CD14-positive monocyte (primary cell): ENCODE measurements around the gene IFTAP. TPM values are rescaled to one million over a fixed set of nuclear protein-coding genes. Genes with fewer than 3 reads are reported as not detected.

ENCODE experiments used
- DNase-seq, 3 donors: peaks; one replicate each; pipeline ENCODE4 v3.0.0-alpha.2; 2011 to 2022
- H2AFZ ChIP-seq: 2 replicates; pipeline ENCODE4 v1.6.0; 2012; ENCODE audit warnings: mild to moderate bottlenecking, low read depth, low read length, inconsistent platforms; ENCODE audit not compliant: insufficient read depth, poor library complexity, severe bottlenecking
- H3K27ac ChIP-seq, 2 donors: 1 replicate in 1 of 2; 2 replicates in 1 of 2; pipeline ENCODE4 v1.5.1; 2012 to 2013; ENCODE audit warnings: low read length in 2 of 2, control low read depth in 1 of 2, inconsistent platforms in 1 of 2, low read depth in 1 of 2, mild to moderate bottlenecking in 1 of 2
- H3K27me3 ChIP-seq, 2 donors: one replicate each; pipeline versions ENCODE4 v1.6.0 to v1.6.1; 2011 to 2013; ENCODE audit warnings: low read length in 2 of 2; ENCODE audit not compliant: control insufficient read depth in 2 of 2, insufficient read depth in 2 of 2
- H3K36me3 ChIP-seq, 2 donors: replicated peaks in 1 of 2; 1 replicate in 1 of 2; 2 replicates in 1 of 2; pipeline versions ENCODE4 v1.5.1 to v1.6.1; 2012 to 2013; ENCODE audit warnings: low read length in 2 of 2, control low read depth in 1 of 2, inconsistent platforms in 1 of 2, mild to moderate bottlenecking in 1 of 2; ENCODE audit not compliant: insufficient read depth in 2 of 2, control insufficient read depth in 1 of 2
- H3K4me1 ChIP-seq, 2 donors: 1 replicate in 1 of 2; 2 replicates in 1 of 2; pipeline versions ENCODE4 v1.5.1 to v1.6.1; 2012 to 2013; ENCODE audit warnings: low read length in 2 of 2, control low read depth in 1 of 2, inconsistent platforms in 1 of 2, mild to moderate bottlenecking in 1 of 2, moderate library complexity in 1 of 2; ENCODE audit not compliant: insufficient read depth in 2 of 2, control insufficient read depth in 1 of 2
- H3K4me2 ChIP-seq: replicated peaks from 2 replicates; pipeline ENCODE3; 2012; ENCODE audit warnings: low read length, moderate library complexity, mild to moderate bottlenecking; ENCODE audit not compliant: poor library complexity, severe bottlenecking; ENCODE audit errors: extremely low read depth
- H3K4me3 ChIP-seq, 3 experiments: fragments of 200-600 bp in 1 of 3; sonication (generic) in 1 of 3; replicated peaks in 1 of 3; 1 replicate in 2 of 3; 2 replicates in 1 of 3; pipeline ENCODE4 v1.5.1; 2011 to 2013; ENCODE audit warnings: low read length in 3 of 3, mild to moderate bottlenecking in 3 of 3, control low read depth in 2 of 3, low read depth in 2 of 3, inconsistent platforms in 1 of 3, moderate library complexity in 1 of 3
- H3K79me2 ChIP-seq: 2 replicates; pipeline ENCODE4 v1.6.0; 2012; ENCODE audit warnings: mild to moderate bottlenecking, control low read depth, inconsistent platforms, low read length, moderate library complexity; ENCODE audit not compliant: insufficient read depth
- H3K9ac ChIP-seq: 2 replicates; pipeline ENCODE4 v1.6.0; 2017; ENCODE audit warnings: low read length, mild to moderate bottlenecking; ENCODE audit not compliant: insufficient read depth, poor library complexity, severe bottlenecking
- H3K9me3 ChIP-seq, 2 donors: replicated peaks in 1 of 2; 1 replicate in 1 of 2; 2 replicates in 1 of 2; pipeline versions ENCODE4 v1.5.1 to v1.6.1; 2012 to 2013; ENCODE audit warnings: low read length in 2 of 2, control low read depth in 1 of 2; ENCODE audit not compliant: control insufficient read depth in 1 of 2, insufficient read depth in 1 of 2
- H4K20me1 ChIP-seq: 2 replicates; pipeline ENCODE4 v1.6.0; 2012; ENCODE audit warnings: mild to moderate bottlenecking, low read length, control low read depth, moderate library complexity; ENCODE audit not compliant: insufficient read depth
- H3K27ac Mint-ChIP-seq, 7 donors: one replicate each; pipeline ENCODE4 v1.8.0; 2020; ENCODE audit warnings: mild to moderate bottlenecking in 7 of 7, mixed read lengths in 7 of 7, moderate library complexity in 6 of 7, inconsistent platforms in 2 of 7
- H3K27me3 Mint-ChIP-seq, 3 donors: one replicate each; pipeline ENCODE4 v1.8.0; 2021 to 2022; ENCODE audit warnings: low read depth in 3 of 3, mild to moderate bottlenecking in 3 of 3, mixed read lengths in 3 of 3, moderate library complexity in 3 of 3, inconsistent platforms in 1 of 3
- H3K36me3 Mint-ChIP-seq, 2 donors: one replicate each; pipeline ENCODE4 v1.8.0; 2020; ENCODE audit warnings: mixed read lengths in 2 of 2, inconsistent platforms in 1 of 2, mild to moderate bottlenecking in 1 of 2
- H3K4me1 Mint-ChIP-seq: one replicate; pipeline ENCODE4 v1.8.0; 2020; ENCODE audit warnings: mild to moderate bottlenecking, mixed read lengths
- H3K4me3 Mint-ChIP-seq, 2 donors: one replicate each; pipeline ENCODE4 v1.8.0; 2020; ENCODE audit warnings: mild to moderate bottlenecking in 2 of 2, mixed read lengths in 2 of 2, moderate library complexity in 1 of 2
- H3K9me3 Mint-ChIP-seq, 7 donors: one replicate each; pipeline ENCODE4 v1.8.0; 2020 to 2022; ENCODE audit warnings: mixed read lengths in 7 of 7, mild to moderate bottlenecking in 6 of 7, moderate library complexity in 6 of 7, inconsistent platforms in 2 of 7
- WGBS: methylation state at CpG from one replicate; pipeline ENCODE4 v1.1.5; 2013; ENCODE audit warnings: missing lambda C conversion rate; ENCODE audit not compliant: insufficient coverage; 5-methylcytosine and 5-hydroxymethylcytosine counted together
- intact Hi-C, 2 donors: fragments of 100-400 bp; cut with micrococcal nuclease; formaldehyde crosslinking; loops; one replicate each; pipeline versions ENCODE4 v1.15.0 to v1.15.1; 2023
- polyA plus RNA-seq, 3 donors: library from polyadenylated mRNA; depleted of rRNA in 1 of 3; unstranded in 2 of 3; stranded (reverse) in 1 of 3; fragments of 300-500 nt in 2 of 3; fragments of >200 nt in 1 of 3; fragmentation: Illumina TruSeq in 2 of 3; gene quantifications; 1 replicate in 2 of 3; 2 replicates in 1 of 3; pipeline ENCODE4 v1.2.3, GENCODE V29; 2012 to 2021
- TF ChIP-seq, protein P1 (sequence below): fragments of 200-600 bp; IDR thresholded peaks from one replicate; pipeline ENCODE4 v1.8.0; 2022; ENCODE audit warnings: antibody characterized with exemption, mild to moderate bottlenecking

Gene IFTAP
- polyA plus RNA-seq, 3 donors, result 5.0 to 18.7 (median 13.9) TPM

- Mint-ChIP-seq H3K4me1 (peaks cover 7% of the 10 kb centered on the region), H3K36me3 (no peaks in the 10 kb centered on the region), H3K9me3 (no peaks in the 10 kb centered on the region), H3K27ac (no peak overlapping the region), H3K27me3 (no peaks in the 10 kb centered on the region), H3K4me3 (no peak overlapping the region)
- WGBS, result no CpG with 5 or more reads among the region's 4 CpGs
- no peaks in the 10 kb centered on the region for H3K4me1 ChIP-seq
- no peak for DNase-seq
- H3K27me3 ChIP-seq, result no peaks in the 10 kb centered on the region
- H3K9me3 ChIP-seq, result no peaks in the 10 kb centered on the region
- H3K27ac ChIP-seq, result no peak overlapping the region
- no peak overlapping the region for H3K4me2 ChIP-seq
- no peaks in the 10 kb centered on the region for H3K36me3 ChIP-seq
- H3K4me3 ChIP-seq, result no peak overlapping the region
- no peaks in the 10 kb centered on the region for H3K79me2 ChIP-seq
- TF ChIP-seq, protein P1, sequence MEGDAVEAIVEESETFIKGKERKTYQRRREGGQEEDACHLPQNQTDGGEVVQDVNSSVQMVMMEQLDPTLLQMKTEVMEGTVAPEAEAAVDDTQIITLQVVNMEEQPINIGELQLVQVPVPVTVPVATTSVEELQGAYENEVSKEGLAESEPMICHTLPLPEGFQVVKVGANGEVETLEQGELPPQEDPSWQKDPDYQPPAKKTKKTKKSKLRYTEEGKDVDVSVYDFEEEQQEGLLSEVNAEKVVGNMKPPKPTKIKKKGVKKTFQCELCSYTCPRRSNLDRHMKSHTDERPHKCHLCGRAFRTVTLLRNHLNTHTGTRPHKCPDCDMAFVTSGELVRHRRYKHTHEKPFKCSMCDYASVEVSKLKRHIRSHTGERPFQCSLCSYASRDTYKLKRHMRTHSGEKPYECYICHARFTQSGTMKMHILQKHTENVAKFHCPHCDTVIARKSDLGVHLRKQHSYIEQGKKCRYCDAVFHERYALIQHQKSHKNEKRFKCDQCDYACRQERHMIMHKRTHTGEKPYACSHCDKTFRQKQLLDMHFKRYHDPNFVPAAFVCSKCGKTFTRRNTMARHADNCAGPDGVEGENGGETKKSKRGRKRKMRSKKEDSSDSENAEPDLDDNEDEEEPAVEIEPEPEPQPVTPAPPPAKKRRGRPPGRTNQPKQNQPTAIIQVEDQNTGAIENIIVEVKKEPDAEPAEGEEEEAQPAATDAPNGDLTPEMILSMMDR, result no peak
- H3K9ac ChIP-seq, result no peak overlapping the region
- H2AFZ ChIP-seq, result no peak overlapping the region
- H4K20me1 ChIP-seq, result no peaks in the 10 kb centered on the region
- intact Hi-C loops, result no loop called here
These were observed 95.1 kb downstream of the IFTAP start for GRCh38 chr11:36689442-36689841.

DNA sequence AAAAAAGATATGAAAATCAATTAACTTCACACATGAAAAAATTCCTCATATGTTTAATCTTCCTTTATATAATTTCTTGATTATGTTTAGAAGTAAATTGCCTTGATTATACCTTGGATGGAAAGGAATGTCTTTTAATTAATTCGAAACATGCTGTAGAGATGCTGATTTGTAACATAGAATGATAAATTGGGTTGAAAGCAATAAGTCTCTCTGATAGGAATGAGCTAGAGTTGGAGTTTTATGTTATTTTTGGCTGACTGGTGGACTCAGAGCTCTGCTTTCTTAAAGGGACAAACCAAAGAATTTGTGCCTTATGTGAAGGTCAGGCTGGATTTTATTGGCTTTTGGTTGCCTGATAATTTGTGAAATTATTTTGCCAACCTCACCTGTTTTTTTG is 98.4 kb downstream of the IFTAP start:
- no peak for DNase-seq
- Mint-ChIP-seq H3K36me3 (no peaks in the 10 kb centered on the region), H3K27ac (no peak overlapping the region), H3K4me1 (no peaks in the 10 kb centered on the region), H3K9me3 (no peaks in the 10 kb centered on the region), H3K4me3 (no peak overlapping the region), H3K27me3 (peaks cover 0 to 1% (median 0%) of the 10 kb centered on the region in 3 donors)
- intact Hi-C loops, result no loop called here
- no peaks in the 10 kb centered on the region for H3K79me2 ChIP-seq
- H3K4me2 ChIP-seq, result no peak overlapping the region
- no peak overlapping the region for H3K4me3 ChIP-seq
- H3K4me1 ChIP-seq, result no peaks in the 10 kb centered on the region
- H4K20me1 ChIP-seq, result no peaks in the 10 kb centered on the region
- WGBS, result no CpG with 5 or more reads among the region's 1 CpG
- no peaks in the 10 kb centered on the region for H3K36me3 ChIP-seq
- TF ChIP-seq, protein P1, result no peak
- no peak overlapping the region for H3K27ac ChIP-seq
- no peak overlapping the region for H2AFZ ChIP-seq
- no peaks in the 10 kb centered on the region for H3K27me3 ChIP-seq
- no peaks in the 10 kb centered on the region for H3K9me3 ChIP-seq
- no peak overlapping the region for H3K9ac ChIP-seq
